HepG2 (cell line): ENCODE measurements around the gene RNASE8. TPM values are rescaled to one million over a fixed set of nuclear protein-coding genes. Genes with fewer than 3 reads are reported as not detected.

Experiments used
- ATAC-seq: fragments of 200-7000 bp; cut with Tn5 transposase; 3 replicates; pipeline ENCODE4 v1.9.1; 2020; ENCODE audit warnings: mild to moderate bottlenecking, moderate library complexity
- BruUV-seq: library from RNA; stranded (reverse); fragments of 400-500 nt; replicated peaks from 2 replicates; lab custom pipeline; 2021; lab: Mats Ljungman, UMichigan
- CTCF ChIA-PET: fragments of 300-600 bp; formaldehyde crosslinking; extraction: SDS; loops from one replicate; lab custom pipeline; 2021; ENCODE audit warnings: low total read pairs, inconsistent platforms, low intra/inter-chr PET ratio; lab: Yijun Ruan, JAX
- POLR2A ChIA-PET: fragments of 350-600 bp; sonication (Branson Sonifier 250); formaldehyde crosslinking; loops from one replicate; lab custom pipeline; 2020; ENCODE audit warnings: antibody characterized with exemption, inconsistent platforms; lab: Yijun Ruan, JAX
- DNase-seq: peaks from one replicate; pipeline ENCODE4 v3.0.0-alpha.2; 2015; ENCODE audit warnings: low spot score
- FAIRE-seq: peaks from 3 replicates; lab custom pipeline; 2011; peaks lifted over from hg19 to GRCh38; lab: Jason Lieb, UNC
- H2AFZ ChIP-seq: one replicate; pipeline ENCODE4 v1.6.1; 2011; ENCODE audit warnings: low read length, inconsistent platforms
- H3K27ac ChIP-seq: fragments of 300-600 bp; 3 replicates; pipeline ENCODE4 v1.8.0; 2011; ENCODE audit warnings: mixed run types, mild to moderate bottlenecking, mixed read lengths, low read length, inconsistent platforms; ENCODE audit not compliant: insufficient read depth; ENCODE audit errors: extremely low read length
- H3K27me3 ChIP-seq, 2 experiments: fragments of 200-600 bp in 1 of 2; 2 replicates in 1 of 2; 3 replicates in 1 of 2; pipeline versions ENCODE4 v1.6.0 to v1.8.0; 2011; ENCODE audit warnings: low read length in 2 of 2, mild to moderate bottlenecking in 2 of 2, moderate library complexity in 2 of 2, inconsistent platforms in 1 of 2; ENCODE audit not compliant: insufficient read depth in 2 of 2, control insufficient read depth in 1 of 2
- H3K36me3 ChIP-seq, 2 experiments: fragments of 200-600 bp in 1 of 2; replicated peaks in 1 of 2; 2 replicates in 1 of 2; 3 replicates in 1 of 2; pipeline versions ENCODE4 v1.5.1 to v1.8.0; 2011; ENCODE audit warnings: low read length in 2 of 2, inconsistent platforms in 1 of 2; ENCODE audit not compliant: insufficient read depth in 2 of 2, control insufficient read depth in 1 of 2
- H3K4me1 ChIP-seq: 2 replicates; pipeline ENCODE4 v1.5.1; 2012; ENCODE audit warnings: low read length, inconsistent platforms; ENCODE audit not compliant: insufficient read depth
- H3K4me2 ChIP-seq: 2 replicates; pipeline ENCODE4 v1.6.0; 2011; ENCODE audit warnings: low read depth, low read length, inconsistent platforms
- H3K4me3 ChIP-seq, 3 experiments: fragments of 200-600 bp in 1 of 3; sonication (generic), shearing (Covaris generic) in 1 of 3; replicated peaks in 1 of 3; 2 replicates each; pipeline ENCODE4 v1.5.1; 2011 to 2016; ENCODE audit warnings: low read length in 3 of 3, inconsistent platforms in 2 of 3, low read depth in 2 of 3, mild to moderate bottlenecking in 2 of 3, control low read depth in 1 of 3, mixed read lengths in 1 of 3; ENCODE audit not compliant: insufficient read depth in 1 of 3
- H3K79me2 ChIP-seq: one replicate; pipeline ENCODE4 v1.6.1; 2011; ENCODE audit warnings: low read length, inconsistent platforms; ENCODE audit not compliant: insufficient read depth
- H3K9ac ChIP-seq: 2 replicates; pipeline ENCODE4 v1.6.0; 2011; ENCODE audit warnings: mild to moderate bottlenecking, low read depth, low read length, inconsistent platforms; ENCODE audit not compliant: insufficient read depth
- H3K9me3 ChIP-seq: 2 replicates; pipeline ENCODE4 v1.5.1; 2012; ENCODE audit warnings: mild to moderate bottlenecking, low read length
- H4K20me1 ChIP-seq: 2 replicates; pipeline ENCODE4 v1.6.0; 2011; ENCODE audit warnings: inconsistent platforms, mild to moderate bottlenecking, low read length, moderate library complexity; ENCODE audit not compliant: insufficient read depth
- HNF4A ChIP-seq: sonication (generic); formaldehyde crosslinking; IDR thresholded peaks from 2 replicates; pipeline ENCODE4 v1.4.0; 2020; ENCODE audit warnings: missing genetic modification reagents
- NCOR1 ChIP-seq: fragments of 200-600 bp; sonication (generic); IDR thresholded peaks from 2 replicates; pipeline ENCODE4 v1.7.0; 2017; ENCODE audit warnings: antibody characterized with exemption, low read length, borderline replicate concordance
- POLR2G ChIP-seq: fragments of 200-400 bp; formaldehyde crosslinking; IDR thresholded peaks from 2 replicates; pipeline ENCODE4 v1.6.1; 2018; ENCODE audit warnings: mild to moderate bottlenecking, low read depth, low read length, moderate library complexity
- REL ChIP-seq: sonication (generic); formaldehyde crosslinking; conservative IDR thresholded peaks from 2 replicates; pipeline ENCODE4 v1.8.0; 2022; ENCODE audit warnings: mild to moderate bottlenecking, missing genetic modification reagents, moderate library complexity
- STAT5B ChIP-seq: sonication (generic); formaldehyde crosslinking; IDR thresholded peaks from 2 replicates; pipeline ENCODE4 v1.4.0; 2020; ENCODE audit warnings: missing genetic modification reagents
- ZFY ChIP-seq: sonication (generic); formaldehyde crosslinking; IDR thresholded peaks from 2 replicates; pipeline ENCODE4 v1.4.0; 2020; ENCODE audit warnings: missing genetic modification reagents
- ZNF567 ChIP-seq: sonication (generic); formaldehyde crosslinking; IDR thresholded peaks from 2 replicates; pipeline ENCODE4 v1.8.1; 2023; ENCODE audit warnings: mild to moderate bottlenecking, missing genetic modification reagents, borderline replicate concordance
- ZNF639 ChIP-seq: conservative IDR thresholded peaks from 2 replicates; pipeline ENCODE4 v1.6.1; 2018; ENCODE audit warnings: missing genetic modification reagents
- WGBS: methylation state at CpG from one replicate; pipeline ENCODE4 v1.1.6; 2017; ENCODE audit warnings: low lambda C conversion rate; 5-methylcytosine and 5-hydroxymethylcytosine counted together
- in situ Hi-C: cut with HindIII; loops from 2 replicates; pipeline ENCODE4 v1.10.0; 2017; ENCODE audit warnings: low pct_unique_long_range_greater_than_20kb; ENCODE audit not compliant: extremely low pct_ligation_motif_present
- intact Hi-C: fragments of 100-400 bp; cut with micrococcal nuclease; formaldehyde crosslinking; loops from one replicate; pipeline ENCODE4 v1.10.0; 2022; ENCODE audit not compliant: unreplicated experiment
- polyA plus RNA-seq, 8 experiments: library from polyadenylated mRNA; depleted of rRNA in 3 of 8; stranded (reverse) in 7 of 8; unstranded in 1 of 8; fragments of >200 nt; fragmentation: Illumina TruSeq in 4 of 8; extraction: Trizol in 4 of 8; gene quantifications; 2 replicates each; pipeline versions ENCODE4 v1.2.1 to v1.2.3, GENCODE V29; 2011 to 2016; ENCODE audit warnings: low read depth in 4 of 8, missing spikeins in 1 of 8, mixed read lengths in 1 of 8; ENCODE audit not compliant: insufficient read depth in 1 of 8
- total RNA-seq, 5 experiments: library from RNA; depleted of rRNA; stranded (reverse); fragments of >200 nt; fragmentation: Illumina TruSeq; extraction: Trizol; gene quantifications; 2 replicates each; pipeline ENCODE4 v1.2.3, GENCODE V29; 2016; ENCODE audit warnings: low read depth in 1 of 5
- TF ChIP-seq, protein P1 (sequence below), 2 experiments: sonication (generic) in 1 of 2; formaldehyde crosslinking in 1 of 2; IDR thresholded peaks; 2 replicates each; pipeline versions ENCODE4 v1.4.0 to v1.6.1; 2018 to 2020; ENCODE audit warnings: missing genetic modification reagents in 2 of 2, borderline replicate concordance in 1 of 2, low read depth in 1 of 2, mild to moderate bottlenecking in 1 of 2, missing biosample characterization in 1 of 2
- TF ChIP-seq, protein P2 (sequence below): sonication (generic); formaldehyde crosslinking; IDR thresholded peaks from 2 replicates; pipeline ENCODE4 v1.8.0; 2022; ENCODE audit warnings: mild to moderate bottlenecking, missing genetic modification reagents, borderline replicate concordance

RNASE8 gene
- total and polyA plus RNA-seq, 2 of the 13 experiments (the other 11 are each of a cell fraction or from before 2014, with no cell fraction given) = not detected

DNA sequence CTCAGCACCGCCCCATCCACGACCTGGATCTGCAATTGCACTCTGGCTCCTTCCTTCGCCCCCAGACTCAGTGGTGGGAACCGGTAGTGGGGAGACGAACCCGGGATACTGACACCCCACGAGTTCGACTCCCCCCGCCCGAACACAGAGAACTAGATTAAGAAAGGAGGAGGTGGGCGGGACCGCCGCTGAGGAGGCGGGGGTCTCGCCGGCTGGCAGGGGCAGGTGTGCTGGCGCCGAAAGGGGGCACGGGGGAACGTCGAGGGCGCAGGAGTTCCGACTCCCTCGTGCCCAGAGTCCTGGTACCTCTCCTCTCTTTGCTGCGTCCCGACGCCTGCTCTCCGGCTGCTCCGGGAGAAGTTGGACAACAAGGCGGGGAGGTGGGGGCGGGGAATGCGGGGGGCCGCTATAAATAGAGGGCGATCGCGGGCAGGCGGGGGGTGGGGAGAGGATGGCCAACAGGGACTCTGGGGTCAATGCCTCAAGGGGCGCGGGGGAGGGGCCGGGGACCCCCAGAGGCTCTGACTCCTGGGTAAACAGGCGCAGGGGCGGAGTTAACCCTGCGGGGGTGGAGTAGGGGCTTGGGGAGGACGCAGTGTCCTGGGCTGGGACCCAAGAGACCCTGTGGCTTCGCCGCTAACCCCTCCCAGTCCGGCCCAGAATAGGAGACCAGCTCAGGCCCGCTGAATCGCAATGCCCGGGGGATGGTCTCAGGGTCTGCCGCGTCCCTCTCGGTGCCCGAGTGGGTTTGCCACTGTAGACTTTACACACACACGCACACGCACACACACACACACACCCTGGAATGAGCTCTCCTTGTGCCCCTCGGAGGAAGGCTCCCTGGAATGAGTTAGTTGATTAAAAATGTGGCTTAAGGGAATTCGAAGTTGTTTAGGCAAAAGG lies 32.0 kb upstream of the RNASE8 start (continued):
- TF ChIP-seq ZNF639 (CRISPR knock-in tag) (no peak), ZNF567 (CRISPR knock-in tag) (no peak), STAT5B (no peak)

DNA sequence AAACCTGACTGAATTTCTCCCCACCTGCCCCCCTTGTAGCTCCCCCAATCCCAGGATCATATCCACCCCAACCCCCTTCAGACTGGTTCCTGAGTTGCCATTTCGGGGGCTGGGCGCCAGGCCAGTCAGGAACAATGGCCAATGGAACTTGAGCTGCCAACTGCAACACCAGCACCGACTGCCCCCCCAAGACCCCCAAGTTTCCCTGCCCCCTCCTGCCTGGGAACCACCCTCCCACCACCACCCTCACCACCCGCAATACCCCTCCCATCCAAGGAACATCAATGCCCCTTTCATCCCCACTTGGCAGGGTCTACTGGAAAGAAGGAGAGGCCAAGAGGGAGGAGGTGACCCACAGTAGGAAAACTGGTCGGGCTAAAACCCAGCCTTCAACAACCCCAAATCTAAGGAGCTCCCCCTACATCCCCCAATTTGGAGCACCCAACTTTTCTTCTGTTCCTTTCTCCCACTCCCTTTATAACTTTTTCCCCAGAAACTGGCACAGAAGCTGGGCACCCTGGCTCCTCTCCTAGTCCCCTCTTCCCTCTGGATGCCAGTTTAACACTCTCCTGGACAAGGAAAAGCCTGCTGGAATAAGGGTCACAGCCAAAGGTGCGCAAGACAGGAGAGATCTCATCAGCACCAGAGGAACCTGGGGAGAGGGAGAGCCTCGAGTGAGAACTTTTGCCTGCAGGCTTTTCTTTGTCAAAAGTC lies 31.2 kb upstream of the RNASE8 start:
- ChIA-PET POLR2A (interaction anchor here (1.0 to 1.9 kb wide), 6 partner anchors 11 to 44 kb away, joined by 3 to 7 read pairs (median 4); partner anchors contain the start of gene ARHGEF40), CTCF (no interaction called here)
- peak overlapping the region; percentile 16 for H3K27ac ChIP-seq
- FAIRE-seq = no peak
- H3K79me2 ChIP-seq = peaks cover 13% of the 10 kb centered on the region
- intact Hi-C loops = no loop called here
- BruUV-seq = no TSS peak
- no peaks in the 10 kb centered on the region for H3K9me3 ChIP-seq
- H3K9ac ChIP-seq = no peak overlapping the region
- H3K4me3 ChIP-seq = no peak overlapping the region
- no peaks in the 10 kb centered on the region for H4K20me1 ChIP-seq
- 68% methylated on average over 7 of the region's 7 CpGs for WGBS
- peaks cover 5 to 9% of the 10 kb centered on the region in 2 experiments; a peak in 4 of 5 replicates for H3K36me3 ChIP-seq
- ATAC-seq = no peak
- TF ChIP-seq NCOR1 (no peak), HNF4A (CRISPR knock-in tag) (no peak), REL (CRISPR knock-in tag) (no peak), ZFY (0 out of 2 replicates have a peak, but pooled peaks have one; percentile 15), POLR2G (no peak)
- TF ChIP-seq, protein P1, sequence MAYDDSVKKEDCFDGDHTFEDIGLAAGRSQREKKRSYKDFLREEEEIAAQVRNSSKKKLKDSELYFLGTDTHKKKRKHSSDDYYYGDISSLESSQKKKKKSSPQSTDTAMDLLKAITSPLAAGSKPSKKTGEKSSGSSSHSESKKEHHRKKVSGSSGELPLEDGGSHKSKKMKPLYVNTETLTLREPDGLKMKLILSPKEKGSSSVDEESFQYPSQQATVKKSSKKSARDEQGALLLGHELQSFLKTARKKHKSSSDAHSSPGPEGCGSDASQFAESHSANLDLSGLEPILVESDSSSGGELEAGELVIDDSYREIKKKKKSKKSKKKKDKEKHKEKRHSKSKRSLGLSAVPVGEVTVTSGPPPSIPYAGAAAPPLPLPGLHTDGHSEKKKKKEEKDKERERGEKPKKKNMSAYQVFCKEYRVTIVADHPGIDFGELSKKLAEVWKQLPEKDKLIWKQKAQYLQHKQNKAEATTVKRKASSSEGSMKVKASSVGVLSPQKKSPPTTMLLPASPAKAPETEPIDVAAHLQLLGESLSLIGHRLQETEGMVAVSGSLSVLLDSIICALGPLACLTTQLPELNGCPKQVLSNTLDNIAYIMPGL (CRISPR knock-in tag; IDR thresholded peaks at IDR 0.05; ENCODE audit: borderline replicate concordance in 1 of 2, low read depth in 1 of 2) = no peak
- TF ChIP-seq, protein P2, sequence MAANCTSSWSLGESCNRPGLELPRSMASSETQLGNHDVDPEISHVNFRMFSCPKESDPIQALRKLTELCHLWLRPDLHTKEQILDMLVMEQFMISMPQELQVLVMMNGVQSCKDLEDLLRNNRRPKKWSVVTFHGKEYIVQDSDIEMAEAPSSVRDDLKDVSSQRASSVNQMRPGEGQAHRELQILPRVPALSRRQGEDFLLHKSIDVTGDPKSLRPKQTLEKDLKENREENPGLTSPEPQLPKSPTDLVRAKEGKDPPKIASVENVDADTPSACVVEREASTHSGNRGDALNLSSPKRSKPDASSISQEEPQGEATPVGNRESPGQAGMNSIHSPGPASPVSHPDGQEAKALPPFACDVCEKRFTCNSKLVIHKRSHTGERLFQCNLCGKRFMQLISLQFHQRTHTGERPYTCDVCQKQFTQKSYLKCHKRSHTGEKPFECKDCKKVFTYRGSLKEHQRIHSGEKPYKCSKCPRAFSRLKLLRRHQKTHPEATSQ = no peak
- TF ChIP-seq, all 625 proteins: peak for 1
- Histone ChIP-seq H3K27me3 (no peaks in the 10 kb centered on the region; a peak in 2 of 5 replicates), H3K4me2 (peak overlapping the region; percentile 33; the same call in 1 of the 2 replicates), H2AFZ (no peak overlapping the region), H3K4me1 (peaks cover 50% of the 10 kb centered on the region)
- DNase-seq = no peak
- in situ Hi-C loops = no loop called here
